ENCODE data around the gene NOVA2.

DNA sequence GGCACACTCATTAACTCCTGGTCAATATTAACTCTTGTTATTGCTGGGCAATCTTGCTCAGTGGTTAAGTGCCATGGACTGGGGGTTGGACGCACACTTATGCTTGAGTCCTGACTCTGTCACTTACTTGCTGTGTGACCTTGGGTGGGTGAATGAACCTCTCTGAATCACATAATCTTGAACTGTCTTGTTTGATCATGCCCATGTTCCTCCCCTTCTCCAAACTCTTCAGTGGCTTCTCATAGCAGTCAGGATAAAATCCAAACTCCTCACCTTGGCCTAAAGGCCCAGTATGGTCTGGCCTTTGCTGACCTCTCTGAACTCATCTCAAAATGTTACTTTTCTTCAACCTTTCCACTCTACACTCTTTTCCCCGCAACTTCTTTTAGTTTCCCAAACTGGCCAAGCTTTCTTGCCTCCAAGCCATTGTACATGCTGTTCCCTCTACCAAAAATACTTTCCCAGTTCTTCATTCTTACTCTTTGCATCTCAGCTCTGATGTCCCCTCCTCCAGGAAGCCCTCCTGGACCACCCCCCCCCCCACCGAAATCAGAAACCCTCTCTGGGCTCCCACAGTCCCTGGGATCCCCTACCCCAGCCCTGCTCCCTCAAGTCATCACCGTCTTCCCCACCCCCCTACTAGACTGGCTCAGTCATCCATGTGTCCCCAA is 73.6 kb downstream of the NOVA2 start:
- TF ChIP-seq, protein P1, sequence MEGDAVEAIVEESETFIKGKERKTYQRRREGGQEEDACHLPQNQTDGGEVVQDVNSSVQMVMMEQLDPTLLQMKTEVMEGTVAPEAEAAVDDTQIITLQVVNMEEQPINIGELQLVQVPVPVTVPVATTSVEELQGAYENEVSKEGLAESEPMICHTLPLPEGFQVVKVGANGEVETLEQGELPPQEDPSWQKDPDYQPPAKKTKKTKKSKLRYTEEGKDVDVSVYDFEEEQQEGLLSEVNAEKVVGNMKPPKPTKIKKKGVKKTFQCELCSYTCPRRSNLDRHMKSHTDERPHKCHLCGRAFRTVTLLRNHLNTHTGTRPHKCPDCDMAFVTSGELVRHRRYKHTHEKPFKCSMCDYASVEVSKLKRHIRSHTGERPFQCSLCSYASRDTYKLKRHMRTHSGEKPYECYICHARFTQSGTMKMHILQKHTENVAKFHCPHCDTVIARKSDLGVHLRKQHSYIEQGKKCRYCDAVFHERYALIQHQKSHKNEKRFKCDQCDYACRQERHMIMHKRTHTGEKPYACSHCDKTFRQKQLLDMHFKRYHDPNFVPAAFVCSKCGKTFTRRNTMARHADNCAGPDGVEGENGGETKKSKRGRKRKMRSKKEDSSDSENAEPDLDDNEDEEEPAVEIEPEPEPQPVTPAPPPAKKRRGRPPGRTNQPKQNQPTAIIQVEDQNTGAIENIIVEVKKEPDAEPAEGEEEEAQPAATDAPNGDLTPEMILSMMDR (IDR thresholded peaks at IDR 0.05), result no peak
- no peak for TF ChIP-seq ZC3H11A (IDR thresholded peaks at IDR 0.05)

All from A549 (cell line).